Urothelium cell line (cell line): ENCODE results near the gene PRR22.
A peak's percentile ranks its signal among the peaks of the same experiment; 100 is the strongest.

Source experiments
- DNase-seq: peaks from one replicate; pipeline ENCODE4 v3.0.0; 2011; ENCODE audit warnings: low spot score, mixed read lengths
- FAIRE-seq: peaks from 2 replicates; lab custom pipeline; 2011; peaks lifted over from hg19 to GRCh38; lab: Jason Lieb, UNC

PRR22 gene

DNA sequence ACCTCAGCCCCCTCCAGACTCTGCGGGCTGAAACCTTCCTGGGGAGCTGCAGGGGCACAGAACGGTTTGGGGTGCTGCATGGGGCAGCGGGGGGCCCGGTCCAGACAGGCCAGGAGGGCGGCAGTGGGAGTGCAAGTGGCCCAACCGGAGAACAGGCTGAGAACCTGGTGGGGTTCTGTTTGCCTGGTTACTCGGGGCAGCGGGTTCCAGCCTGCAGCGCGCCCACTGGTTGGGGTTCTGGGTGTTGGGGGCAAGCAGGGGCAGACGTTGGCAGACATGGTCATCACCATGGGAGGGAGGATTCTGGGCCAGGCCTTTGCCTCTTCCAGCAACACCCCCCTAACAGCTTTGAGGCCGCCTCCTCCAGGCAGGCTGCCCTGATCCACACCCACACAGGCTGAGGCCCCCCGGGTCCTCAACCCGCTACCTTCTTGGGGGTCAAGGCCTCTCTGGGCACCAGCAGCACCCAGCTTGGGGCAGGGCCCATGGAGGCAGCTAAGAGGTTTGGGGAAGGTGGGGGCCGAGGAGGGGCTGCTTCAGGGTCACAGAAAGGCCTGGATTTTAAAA is at the start of gene PRR22:
TSS of gene PRR22 (minus strand) at position 166 of the 567 bp plus-strand sequence. CDS start at position 80, 86 bp downstream.
- FAIRE-seq (no peak), DNase-seq (no peak)

DNA sequence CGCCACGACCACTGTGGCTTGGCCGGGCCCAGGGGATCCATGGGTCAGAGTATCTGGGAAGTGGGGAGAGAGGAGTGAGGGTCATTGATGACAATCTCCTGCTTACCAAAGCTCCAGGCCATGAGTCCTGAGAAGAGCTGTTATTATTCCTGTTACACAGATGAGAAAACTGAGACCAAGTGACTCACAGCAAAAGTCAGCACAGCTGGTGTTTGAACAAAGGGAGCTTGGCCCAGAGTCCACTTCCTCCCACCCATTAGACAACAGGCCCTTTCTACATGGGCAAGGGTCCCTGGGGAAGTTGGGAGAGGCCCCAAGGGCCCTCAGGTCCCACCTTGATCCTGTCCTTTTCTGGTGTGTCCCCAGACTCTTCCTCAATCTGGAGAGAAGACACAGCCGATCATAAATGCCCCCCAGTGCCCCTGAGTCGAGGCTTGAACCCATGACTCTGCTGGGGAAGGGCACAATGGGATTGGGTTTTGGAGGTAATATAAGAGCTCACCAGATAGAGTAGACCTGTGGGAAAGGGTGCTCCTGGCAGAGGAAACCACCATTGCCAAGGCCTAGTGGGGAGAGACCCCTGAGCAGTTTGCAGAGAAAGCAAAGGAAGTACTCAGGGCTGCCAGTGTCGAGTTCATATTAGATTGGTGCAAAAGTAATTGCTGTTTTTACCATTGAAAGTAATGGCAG is 48.1 kb upstream of the PRR22 start:
- no peak for FAIRE-seq
- DNase-seq = no peak

DNA sequence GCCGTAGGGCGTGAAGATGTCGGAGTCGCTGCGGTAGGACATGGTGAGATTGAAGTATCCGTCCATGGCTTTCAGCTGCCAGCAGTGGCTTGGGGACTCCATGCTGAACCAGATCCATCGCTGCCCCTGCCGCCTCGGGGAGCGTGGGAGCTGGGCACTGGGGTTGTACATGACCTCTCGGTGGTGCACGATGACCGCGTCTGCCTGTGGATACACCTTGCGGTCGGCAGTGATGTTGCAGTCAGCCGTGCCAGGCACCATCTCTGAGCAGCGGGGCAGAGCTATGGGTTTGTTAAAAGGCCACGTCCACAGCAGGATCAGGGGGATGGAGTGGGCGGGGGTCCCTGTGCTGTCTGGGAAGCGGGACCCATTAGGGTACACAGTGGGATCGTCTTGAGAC is 47.5 kb upstream of the PRR22 start:
- DNase-seq (no peak), FAIRE-seq (no peak)

DNA sequence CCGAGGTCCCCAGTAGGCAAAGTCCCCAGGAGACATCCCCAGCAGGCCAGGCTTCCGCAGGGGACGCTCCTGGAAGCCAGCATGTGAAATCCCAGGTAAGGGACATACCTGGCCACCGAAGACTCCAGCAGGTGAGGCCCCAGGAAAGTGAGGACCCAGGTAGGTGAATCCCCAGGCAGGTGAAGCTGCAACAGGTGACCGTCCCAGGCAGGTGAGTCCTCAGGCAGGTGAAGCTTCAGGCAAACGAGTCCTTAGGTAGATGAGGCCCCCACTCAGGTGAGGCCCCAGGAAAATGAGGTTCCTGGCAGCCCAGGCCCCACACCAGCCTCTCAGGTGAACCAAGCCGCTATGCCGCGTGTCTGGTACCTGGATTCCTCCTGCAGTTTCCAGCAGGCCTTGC is 46.6 kb upstream of the PRR22 start:
- FAIRE-seq (no peak), DNase-seq (no peak)

DNA sequence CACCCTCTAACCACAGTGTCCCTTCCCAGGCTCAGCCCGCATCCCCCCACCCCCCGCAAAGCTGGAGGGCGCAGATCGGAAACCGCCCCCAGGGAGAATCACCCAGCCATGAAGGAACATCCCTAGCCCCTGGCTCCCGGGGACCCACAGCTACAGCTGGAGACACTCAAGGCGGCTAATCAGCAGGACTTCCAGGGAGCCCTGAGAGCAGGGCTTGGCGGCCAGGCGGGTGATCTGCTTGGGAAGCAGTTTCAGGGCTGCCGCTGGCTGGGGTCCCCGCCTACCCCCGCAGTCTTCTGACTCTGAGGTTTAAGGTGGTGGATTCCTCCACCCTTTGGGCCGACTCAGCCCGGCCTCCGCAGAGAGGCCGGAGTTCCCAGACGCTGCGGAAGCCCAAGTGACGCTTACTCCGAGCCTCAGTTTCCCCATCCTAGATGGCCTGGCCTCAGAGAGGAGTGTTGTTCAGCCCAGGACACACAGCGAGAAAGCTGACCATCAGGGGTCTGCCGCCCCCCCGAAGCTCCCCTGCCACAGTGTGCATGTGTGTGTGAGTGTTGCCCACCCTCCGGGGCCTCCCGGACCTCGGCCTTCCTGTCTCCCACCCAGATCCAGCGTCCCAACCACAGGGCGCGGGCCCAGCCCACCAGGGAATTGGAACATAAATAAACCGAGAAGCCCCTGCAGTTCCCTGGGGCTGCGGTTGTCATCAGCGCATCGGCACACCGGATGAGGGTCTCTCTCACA is 45.2 kb upstream of the PRR22 start:
- no peak for FAIRE-seq
- no peak for DNase-seq

DNA sequence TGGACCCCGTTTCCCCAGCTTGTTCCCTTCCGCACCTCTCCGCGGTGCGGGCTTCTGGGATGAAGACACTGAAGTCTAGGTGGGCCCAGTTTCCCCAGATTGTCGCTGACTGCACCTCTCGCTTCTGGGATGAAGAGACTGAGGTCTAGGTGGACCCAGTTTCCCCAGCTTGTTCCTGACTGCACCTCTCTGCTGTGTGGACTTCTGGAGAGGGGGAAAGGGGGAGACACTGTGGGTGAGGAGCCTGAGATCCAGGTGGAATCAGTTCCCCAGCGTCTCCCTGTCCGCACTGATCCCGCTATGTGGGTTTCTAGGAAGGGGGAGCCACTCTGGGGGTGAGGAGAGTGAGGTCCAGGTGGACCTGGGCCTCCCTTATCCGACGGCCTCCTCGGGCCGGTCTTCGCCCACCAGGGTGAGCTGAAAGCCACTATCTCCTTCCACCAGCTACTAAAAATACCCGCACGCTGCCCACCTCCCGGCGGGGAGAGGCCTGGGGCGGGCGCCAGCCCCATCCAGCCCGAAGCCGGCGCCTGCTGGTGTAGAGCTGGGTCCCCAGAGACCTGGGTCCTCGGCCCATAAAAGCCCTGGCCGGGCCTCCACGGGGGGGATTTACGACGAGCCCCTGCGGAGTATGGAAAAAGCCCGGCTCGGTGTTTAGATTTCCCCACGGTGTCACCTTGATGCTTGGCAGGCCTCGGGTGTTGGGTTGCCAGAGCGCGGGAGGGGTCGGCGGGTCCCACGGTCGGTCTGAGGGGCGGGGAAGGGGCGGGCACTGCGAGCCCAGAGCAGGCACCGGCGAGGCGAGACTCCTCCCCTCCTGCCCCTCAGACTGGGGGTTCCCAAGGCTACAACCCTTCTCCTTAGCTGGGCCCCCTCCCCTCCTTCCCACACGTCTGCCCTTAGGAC is 44.4 kb upstream of the PRR22 start:
- DNase-seq (peak; percentile 39), FAIRE-seq (no peak)

DNA sequence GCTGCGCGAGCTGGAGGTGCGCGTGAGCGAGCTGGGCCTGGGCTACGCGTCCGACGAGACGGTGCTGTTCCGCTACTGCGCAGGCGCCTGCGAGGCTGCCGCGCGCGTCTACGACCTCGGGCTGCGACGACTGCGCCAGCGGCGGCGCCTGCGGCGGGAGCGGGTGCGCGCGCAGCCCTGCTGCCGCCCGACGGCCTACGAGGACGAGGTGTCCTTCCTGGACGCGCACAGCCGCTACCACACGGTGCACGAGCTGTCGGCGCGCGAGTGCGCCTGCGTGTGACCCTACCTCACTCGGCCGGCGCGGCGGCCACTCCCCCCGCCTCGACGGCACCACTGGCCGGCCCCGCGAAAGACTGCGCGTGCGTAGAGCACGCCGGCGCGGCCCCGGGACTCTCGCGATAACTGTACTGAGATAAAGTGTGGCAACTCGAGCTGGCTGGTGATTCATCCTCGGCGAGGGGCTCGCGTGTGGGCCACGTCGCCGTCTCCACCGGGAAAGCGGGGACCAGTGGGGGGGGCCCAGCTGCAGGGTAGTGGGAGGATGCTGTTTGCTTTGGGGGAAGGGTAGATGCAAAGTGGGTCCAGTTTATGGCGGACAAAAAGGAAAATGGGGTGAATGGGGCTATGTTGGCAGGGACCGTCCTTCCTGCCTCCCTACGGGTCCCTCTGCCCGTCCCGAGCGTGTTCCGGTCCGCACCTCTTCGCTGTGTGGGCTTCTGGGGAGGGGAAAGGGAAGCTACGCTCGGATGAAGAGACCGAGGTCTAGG is 43.5 kb upstream of the PRR22 start:
- FAIRE-seq (peak; percentile 98), DNase-seq (peak; percentile 97)

DNA sequence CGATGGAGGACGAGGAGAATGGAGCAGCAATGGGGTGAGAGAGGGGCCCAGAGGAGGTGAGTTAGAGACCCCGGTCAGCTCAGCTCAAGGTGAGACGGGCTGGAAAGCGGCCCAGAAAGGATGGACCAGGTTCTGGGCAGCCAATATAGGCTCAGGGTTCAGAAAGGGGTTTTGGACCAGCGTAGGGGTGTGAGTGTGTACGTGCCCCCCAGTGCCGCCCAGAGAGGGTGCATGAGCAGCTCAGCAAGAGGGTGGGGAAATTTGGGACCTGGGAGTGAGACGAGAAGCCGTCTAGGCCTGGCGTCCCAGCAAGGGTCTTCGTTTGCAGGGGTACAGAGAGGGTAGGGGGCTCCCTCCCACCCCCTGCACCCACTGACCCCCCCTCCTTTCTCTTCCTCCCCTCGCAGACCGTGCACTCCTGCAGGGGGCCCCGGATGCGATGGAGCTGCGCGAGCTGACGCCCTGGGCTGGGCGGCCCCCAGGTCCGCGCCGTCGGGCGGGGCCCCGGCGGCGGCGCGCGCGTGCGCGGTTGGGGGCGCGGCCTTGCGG is 42.9 kb upstream of the PRR22 start:
- DNase-seq = no peak
- FAIRE-seq = no peak

DNA sequence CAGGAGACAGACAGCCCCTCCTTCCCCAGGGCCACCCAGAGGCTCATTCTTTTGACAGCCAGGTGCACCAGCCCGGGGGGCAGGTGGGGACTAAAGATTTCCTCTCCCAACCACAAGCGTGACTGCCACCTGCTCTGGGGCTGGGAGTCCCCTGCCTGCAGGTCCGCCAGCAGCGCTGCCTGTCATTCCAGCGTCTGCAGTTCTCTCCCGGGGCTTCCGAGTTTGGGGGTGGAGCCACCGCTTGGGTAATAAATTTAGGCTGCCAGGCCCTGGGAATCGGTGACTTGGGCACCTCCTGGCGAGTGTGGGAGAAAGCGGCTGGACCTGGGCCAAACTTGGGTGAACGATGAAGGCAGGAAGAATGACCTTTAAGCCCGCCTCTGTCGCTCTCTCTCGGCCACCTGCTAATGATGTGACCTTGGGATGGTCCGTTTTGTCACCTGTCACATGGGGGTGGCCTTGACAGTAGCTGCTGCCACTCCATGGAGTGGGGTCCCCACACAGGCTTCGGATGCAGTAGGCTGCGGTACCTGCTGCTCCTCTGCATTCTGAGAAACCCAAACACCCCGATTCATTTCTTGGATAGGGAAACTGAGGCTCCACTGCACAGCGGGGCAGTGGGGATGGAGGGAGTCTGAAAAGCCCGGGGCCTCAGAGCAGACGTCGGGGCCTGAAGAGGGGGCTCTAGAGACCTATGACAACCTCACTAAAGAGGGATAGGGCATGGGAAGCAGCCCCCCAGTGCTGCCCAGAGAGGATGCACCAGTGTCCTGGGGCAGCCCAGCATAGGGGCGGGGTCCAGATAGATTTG is 42.2 kb upstream of the PRR22 start:
- FAIRE-seq (no peak), DNase-seq (peak; percentile 62)

DNA sequence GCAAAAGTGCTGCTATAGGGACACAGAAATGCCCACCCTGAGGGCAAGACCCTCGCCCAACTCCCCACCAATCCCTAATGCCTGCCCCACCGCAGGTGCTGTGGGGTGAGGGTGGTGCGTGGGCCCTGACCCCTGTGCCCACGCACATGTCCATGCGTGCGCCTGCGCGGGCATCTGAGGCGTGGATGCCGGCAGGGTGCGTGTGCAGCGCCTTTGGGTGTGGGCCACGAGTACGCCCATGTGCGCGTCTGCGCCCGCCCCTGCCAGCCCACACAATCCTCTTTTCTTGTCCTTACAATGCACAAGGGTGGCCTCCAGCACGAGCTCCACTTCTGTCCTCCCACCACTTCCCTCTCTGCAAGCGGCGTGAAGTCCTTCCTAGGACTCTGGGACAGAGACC is 40.6 kb upstream of the PRR22 start:
- no peak for DNase-seq
- no peak for FAIRE-seq

DNA sequence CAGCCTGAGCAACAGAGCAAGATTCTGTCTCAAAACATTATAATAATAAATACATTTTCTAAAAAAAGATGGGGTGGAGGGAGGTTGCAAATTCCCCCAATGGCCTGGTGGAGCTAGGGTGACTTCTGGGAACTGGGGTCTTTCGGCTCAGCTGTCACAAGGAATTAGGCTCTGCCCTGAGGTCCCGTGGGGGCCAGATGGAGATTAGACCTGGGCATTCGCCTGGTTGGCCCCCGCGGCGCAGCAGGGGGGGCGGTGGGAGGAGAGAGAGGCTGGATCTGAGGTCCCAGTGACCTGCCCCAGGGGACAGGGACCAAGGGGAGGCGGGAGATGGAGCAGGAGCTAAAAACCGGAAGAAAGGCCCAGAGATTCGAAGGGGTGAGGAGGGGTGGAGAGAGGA is 40.2 kb upstream of the PRR22 start:
- DNase-seq (no peak), FAIRE-seq (no peak)

DNA sequence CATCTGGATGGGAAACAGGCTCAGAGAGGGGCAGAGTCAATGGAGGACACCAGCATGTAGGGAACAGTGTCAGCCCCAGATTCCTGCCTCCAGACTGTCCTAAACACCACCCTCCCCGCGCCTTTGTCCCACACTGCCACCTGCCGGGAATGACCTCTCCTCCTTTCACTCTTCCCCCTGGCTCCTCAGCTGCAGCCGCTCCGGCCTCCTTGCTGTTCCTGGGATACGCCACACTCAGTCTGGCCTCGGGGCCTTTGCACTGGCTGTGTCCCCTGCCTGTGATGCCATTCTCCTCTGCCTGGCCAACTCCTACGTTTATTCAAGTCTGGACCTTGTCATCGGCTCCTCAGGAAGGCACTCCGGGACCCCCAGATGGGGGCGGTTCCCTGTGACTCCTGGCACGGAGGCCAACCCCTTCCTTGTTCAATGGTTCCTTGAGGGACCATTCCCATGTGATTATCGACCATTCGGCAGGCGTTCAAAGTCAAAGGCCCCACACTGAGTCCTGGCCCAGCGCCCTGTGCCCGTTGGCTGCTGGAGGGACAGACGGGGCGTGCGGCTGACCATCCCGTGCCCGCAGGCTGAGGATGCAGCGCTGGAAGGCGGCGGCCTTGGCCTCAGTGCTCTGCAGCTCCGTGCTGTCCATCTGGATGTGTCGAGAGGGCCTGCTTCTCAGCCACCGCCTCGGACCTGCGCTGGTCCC is 39.2 kb upstream of the PRR22 start:
- DNase-seq = peak; percentile 41
- no peak for FAIRE-seq

DNA sequence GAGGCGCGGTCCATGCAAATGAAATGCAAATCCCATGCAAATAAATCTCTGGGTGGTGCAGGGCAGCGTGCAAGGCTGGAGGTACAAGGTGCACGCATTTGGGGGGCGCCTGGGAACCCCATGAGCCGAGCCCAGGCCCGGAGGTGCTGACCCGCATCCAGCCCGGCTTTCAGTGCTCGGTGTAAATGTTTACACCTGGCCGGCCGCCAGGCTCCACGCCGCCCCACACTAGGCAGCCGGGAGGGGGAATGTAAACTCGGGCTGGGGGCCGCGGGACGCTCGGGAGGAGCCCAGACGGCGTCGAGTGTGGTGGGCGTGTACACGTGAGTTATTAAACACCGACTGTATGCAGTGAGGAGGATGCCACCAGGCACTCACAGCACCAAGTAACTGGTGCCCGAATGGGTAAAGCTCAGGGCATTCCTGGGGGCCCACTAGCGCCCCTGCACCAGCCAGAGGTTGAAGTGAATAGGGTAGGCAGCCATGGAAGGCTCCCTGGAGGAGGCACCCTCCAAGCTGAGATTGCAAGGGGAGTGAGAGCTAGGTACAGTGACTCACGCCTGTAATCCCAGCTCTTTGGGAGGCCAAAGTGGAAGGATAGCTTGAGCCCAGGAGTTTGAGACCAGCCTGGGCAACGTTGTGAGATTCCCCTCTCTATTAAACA is 37.8 kb upstream of the PRR22 start:
- FAIRE-seq (no peak), DNase-seq (no peak)

DNA sequence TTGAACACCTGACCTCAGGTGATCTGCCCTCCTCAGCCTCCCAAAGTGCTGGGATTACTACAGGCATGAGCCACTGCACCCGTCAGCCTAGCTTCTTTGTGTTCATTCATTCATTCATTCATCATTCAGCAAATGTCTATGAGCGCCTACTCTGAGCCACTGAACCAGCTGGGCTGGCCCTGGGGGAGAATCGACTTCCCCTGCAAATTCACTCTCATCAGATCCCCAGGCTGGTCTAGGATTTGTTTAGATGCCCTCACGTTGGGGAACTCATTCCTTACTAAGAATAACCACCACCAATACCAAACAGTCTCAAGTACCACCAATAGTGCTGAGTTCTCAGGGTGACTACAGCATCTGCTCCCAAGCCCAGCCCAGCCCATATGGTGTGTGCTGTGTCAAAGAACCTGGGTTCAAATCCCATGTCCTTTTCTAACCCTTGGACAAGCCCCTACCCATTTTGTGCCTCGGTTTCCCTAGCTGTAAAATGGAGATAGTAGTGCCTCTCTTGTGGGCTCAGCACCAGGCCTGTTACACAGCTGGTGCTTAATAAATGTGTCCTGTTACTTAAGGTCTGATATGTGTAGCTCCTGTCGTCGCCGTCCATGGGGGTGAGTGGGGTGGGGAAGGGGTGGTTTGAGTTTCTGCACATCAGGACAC is 37.1 kb upstream of the PRR22 start:
- FAIRE-seq (no peak), DNase-seq (no peak)

DNA sequence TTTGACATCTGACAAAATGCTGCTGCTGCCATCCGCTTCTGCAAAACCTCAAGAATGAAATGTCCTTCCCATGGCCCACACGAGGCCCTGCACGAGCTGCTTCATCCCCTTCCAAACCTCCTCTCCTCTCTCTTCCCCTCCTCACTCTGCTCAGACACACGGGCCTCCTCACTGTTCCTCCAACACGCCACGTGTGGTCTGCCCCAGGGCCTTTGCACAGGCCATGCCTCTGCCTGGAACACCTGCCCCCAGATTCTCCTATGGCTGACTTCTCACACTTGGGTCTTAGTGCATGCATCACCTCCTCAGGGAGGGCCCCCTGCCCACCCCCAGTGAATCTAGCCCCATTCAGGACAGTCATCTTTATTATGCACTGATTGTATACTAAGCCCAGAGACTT is 36.2 kb upstream of the PRR22 start:
- DNase-seq (no peak), FAIRE-seq (no peak)

DNA sequence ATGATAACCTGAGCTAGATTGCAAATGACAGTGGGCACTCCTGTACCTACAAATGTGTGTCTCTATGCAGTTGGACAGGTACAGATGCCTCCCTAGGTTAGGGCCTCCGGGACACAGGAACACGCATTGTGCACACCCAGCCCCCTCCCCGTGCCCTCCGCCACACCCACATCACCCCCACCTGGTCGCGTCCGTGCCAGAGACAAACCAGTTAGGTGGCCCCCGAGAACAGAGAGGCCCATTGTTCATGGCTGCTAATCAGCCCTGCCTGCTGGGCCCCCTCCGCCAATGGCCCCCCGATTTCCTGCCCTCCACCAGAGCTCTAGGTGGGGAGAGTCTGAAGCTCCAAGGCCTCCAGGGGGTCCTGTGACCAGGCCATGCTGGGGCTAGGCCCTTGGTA is 34.0 kb upstream of the PRR22 start:
- FAIRE-seq (no peak), DNase-seq (no peak)

DNA sequence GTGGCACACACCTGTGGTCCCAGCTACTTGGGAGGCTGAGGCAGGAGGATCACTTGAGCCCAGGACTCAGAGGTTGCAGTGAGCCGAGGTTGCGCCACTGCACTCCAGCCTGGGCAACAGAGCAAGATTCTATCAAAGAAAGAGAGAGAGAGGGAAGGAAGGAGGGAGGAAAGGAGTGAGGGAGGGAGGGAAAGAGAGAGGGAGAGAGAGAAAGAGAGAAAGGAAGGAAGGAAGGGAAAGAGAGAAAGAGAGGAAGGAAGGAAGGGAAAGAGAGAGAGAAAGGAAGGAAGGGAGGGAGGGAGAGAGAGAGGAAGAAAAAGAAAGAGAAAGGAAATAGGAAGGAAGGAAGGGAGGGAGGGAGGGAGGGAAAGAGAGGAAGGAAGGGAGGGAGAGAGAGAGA is 32.7 kb upstream of the PRR22 start:
- no peak for FAIRE-seq

DNA sequence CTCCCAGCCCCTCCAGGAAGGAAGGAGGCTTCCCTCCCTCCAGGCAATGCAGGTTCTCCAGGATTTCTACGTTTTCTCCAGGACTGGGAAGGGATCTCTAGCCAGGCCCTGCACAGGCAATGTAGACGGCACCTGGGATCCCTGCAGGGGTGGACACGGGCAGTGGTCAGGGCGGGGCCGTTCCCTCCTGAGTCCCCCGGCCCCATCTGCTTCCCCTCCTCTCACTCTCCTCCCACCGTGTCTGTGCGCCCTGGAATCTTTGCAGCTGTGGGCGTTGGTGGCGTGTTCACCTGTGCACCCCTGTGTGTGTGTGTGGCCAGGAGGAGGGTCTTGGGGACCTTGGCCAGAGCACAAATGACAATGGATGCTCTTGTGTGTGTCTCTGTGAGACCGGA is 30.3 kb upstream of the PRR22 start:
- no peak for FAIRE-seq
- no peak for DNase-seq

More for the DNA sequence above, 32.7 kb upstream of the PRR22 start:
- no peak for DNase-seq
